HEK293 (cell line): ENCODE results near the gene CDK4.

Experiments used
- CTCF ChIA-PET: fragments of 350-600 bp; formaldehyde crosslinking; extraction: SDS; loops from one replicate; lab custom pipeline; 2021; ENCODE audit warnings: antibody characterized with exemption; lab: Yijun Ruan, JAX
- POLR2A ChIA-PET: fragments of 300-600 bp; formaldehyde crosslinking; extraction: SDS; loops from one replicate; lab custom pipeline; 2020; ENCODE audit warnings: antibody characterized with exemption, inconsistent platforms; lab: Yijun Ruan, JAX
- H3K27ac ChIP-seq: fragments of 200-500 bp; sonication (Bioruptor generic); 2 replicates; pipeline ENCODE4 v1.5.1; 2014; ENCODE audit warnings: low read depth, low read length, control low read depth, inconsistent platforms; ENCODE audit errors: extremely low read depth
- H3K36me3 ChIP-seq, 2 experiments: fragments of 200-500 bp in 1 of 2; sonication (Bioruptor generic) in 1 of 2; 1 replicate in 1 of 2; 2 replicates in 1 of 2; pipeline ENCODE4 v1.5.1; 2014 to 2017; ENCODE audit warnings: inconsistent platforms in 2 of 2, low read length in 2 of 2; ENCODE audit not compliant: control insufficient read depth in 2 of 2, insufficient read depth in 1 of 2
- H3K4me1 ChIP-seq: fragments of 200-500 bp; sonication (Bioruptor generic); 2 replicates; pipeline ENCODE4 v1.5.1; 2014; ENCODE audit warnings: mild to moderate bottlenecking, low read length, inconsistent platforms; ENCODE audit not compliant: control insufficient read depth, insufficient read depth
- H3K4me3 ChIP-seq: 2 replicates; pipeline ENCODE4 v1.5.1; 2011; ENCODE audit warnings: low read depth, mild to moderate bottlenecking, control low read depth, low read length, moderate library complexity
- H3K9me3 ChIP-seq: fragments of 200-500 bp; sonication (Bioruptor generic); 2 replicates; pipeline ENCODE4 v1.5.1; 2014; ENCODE audit warnings: low read depth, low read length, inconsistent platforms; ENCODE audit not compliant: control insufficient read depth, insufficient read depth
- CTCF ChIP-seq: fragments of 450-650 bp; formaldehyde crosslinking; IDR thresholded peaks from 2 replicates; pipeline ENCODE4 v1.5.1; 2016; ENCODE audit warnings: missing biosample characterization, missing genetic modification characterization
- EGR2 ChIP-seq: fragments of 450-650 bp; formaldehyde crosslinking; IDR thresholded peaks from 2 replicates; pipeline ENCODE4 v1.5.1; 2016; ENCODE audit warnings: low read depth, missing biosample characterization, missing genetic modification characterization
- PATZ1 ChIP-seq: fragments of 450-650 bp; formaldehyde crosslinking; IDR thresholded peaks from 2 replicates; pipeline ENCODE4 v1.5.1; 2016; ENCODE audit warnings: missing biosample characterization, missing genetic modification characterization
- PBX3 ChIP-seq: sonication (generic); formaldehyde crosslinking; IDR thresholded peaks from 2 replicates; pipeline ENCODE4 v1.8.1; 2022; ENCODE audit warnings: mild to moderate bottlenecking, moderate library complexity, missing genetic modification reagents
- SCRT1 ChIP-seq: fragments of 450-650 bp; formaldehyde crosslinking; IDR thresholded peaks from 2 replicates; pipeline ENCODE4 v1.5.1; 2016; ENCODE audit warnings: missing biosample characterization, missing genetic modification characterization, borderline replicate concordance
- SP2 ChIP-seq: fragments of 450-650 bp; formaldehyde crosslinking; IDR thresholded peaks from 2 replicates; pipeline ENCODE4 v1.5.1; 2016; ENCODE audit warnings: missing biosample characterization, missing genetic modification characterization
- SP3 ChIP-seq: fragments of 450-650 bp; formaldehyde crosslinking; IDR thresholded peaks from 2 replicates; pipeline ENCODE4 v1.5.1; 2016; ENCODE audit warnings: missing biosample characterization, missing genetic modification characterization
- ZBTB7A ChIP-seq: fragments of 450-650 bp; formaldehyde crosslinking; IDR thresholded peaks from 2 replicates; pipeline ENCODE4 v1.5.1; 2016; ENCODE audit warnings: low read depth, missing biosample characterization, missing genetic modification characterization
- ZBTB8A ChIP-seq: fragments of 450-650 bp; formaldehyde crosslinking; IDR thresholded peaks from 2 replicates; pipeline ENCODE4 v1.5.1; 2016; ENCODE audit warnings: missing biosample characterization, missing genetic modification characterization
- ZFHX2 ChIP-seq: fragments of 450-650 bp; formaldehyde crosslinking; conservative IDR thresholded peaks from 2 replicates; pipeline ENCODE4 v1.5.1; 2016; ENCODE audit warnings: missing biosample characterization, missing genetic modification characterization
- ZNF18 ChIP-seq: fragments of 450-650 bp; formaldehyde crosslinking; IDR thresholded peaks from 2 replicates; pipeline ENCODE4 v1.5.1; 2016; ENCODE audit warnings: missing biosample characterization, missing genetic modification characterization
- ZNF202 ChIP-seq: fragments of 450-650 bp; formaldehyde crosslinking; IDR thresholded peaks from 2 replicates; pipeline ENCODE4 v1.5.1; 2016; ENCODE audit warnings: missing biosample characterization, missing genetic modification characterization, borderline replicate concordance
- ZNF223 ChIP-seq: fragments of 450-650 bp; formaldehyde crosslinking; IDR thresholded peaks from 2 replicates; pipeline ENCODE4 v1.5.1; 2016; ENCODE audit warnings: missing biosample characterization, missing genetic modification characterization
- ZNF335 ChIP-seq: fragments of 450-650 bp; formaldehyde crosslinking; conservative IDR thresholded peaks from 2 replicates; pipeline ENCODE4 v1.5.1; 2016; ENCODE audit warnings: missing biosample characterization, missing genetic modification characterization
- ZNF341 ChIP-seq: fragments of 450-650 bp; formaldehyde crosslinking; IDR thresholded peaks from 2 replicates; pipeline ENCODE4; 2016; ENCODE audit warnings: low read depth, missing biosample characterization, missing genetic modification characterization
- ZNF366 ChIP-seq: fragments of 450-650 bp; formaldehyde crosslinking; conservative IDR thresholded peaks from 2 replicates; pipeline ENCODE4 v1.5.1; 2016; ENCODE audit warnings: missing biosample characterization, missing genetic modification characterization
- ZNF510 ChIP-seq: fragments of 450-650 bp; formaldehyde crosslinking; IDR thresholded peaks from 2 replicates; pipeline ENCODE4 v1.5.1; 2018; ENCODE audit warnings: mild to moderate bottlenecking, missing genetic modification characterization, missing biosample characterization; ENCODE audit not compliant: insufficient replicate concordance
- ZNF555 ChIP-seq: fragments of 450-650 bp; formaldehyde crosslinking; conservative IDR thresholded peaks from 2 replicates; pipeline ENCODE4 v1.5.1; 2017; ENCODE audit warnings: missing biosample characterization, mild to moderate bottlenecking, missing genetic modification characterization, inconsistent platforms
- ZNF664 ChIP-seq: fragments of 450-650 bp; formaldehyde crosslinking; IDR thresholded peaks from 2 replicates; pipeline ENCODE4 v1.5.1; 2016; ENCODE audit warnings: missing biosample characterization, missing genetic modification characterization
- ZNF704 ChIP-seq: fragments of 450-650 bp; formaldehyde crosslinking; IDR thresholded peaks from 2 replicates; pipeline ENCODE4 v1.5.1; 2016; ENCODE audit warnings: missing biosample characterization, missing genetic modification characterization
- ZNF777 ChIP-seq: fragments of 450-650 bp; formaldehyde crosslinking; IDR thresholded peaks from 2 replicates; pipeline ENCODE4 v1.5.1; 2017; ENCODE audit warnings: missing biosample characterization, missing genetic modification characterization, borderline replicate concordance

CDK4 gene

GRCh38 chr12:57744194-57744776 lies 7.8 kb downstream of the CDK4 start (continued):
- no peak for TF ChIP-seq ZNF555 (tag by site-specific recombination)
- TF ChIP-seq, all 188 proteins: peak for 49

GRCh38 chr12:57743769-57744168 lies 8.3 kb downstream of the CDK4 start:
- CTCF ChIA-PET, result interaction anchor here (1.3 to 2.7 kb wide), 3 partner anchors 13 to 17 kb away, joined by 3 to 22 read pairs (median 7); no protein-coding TSS in a partner anchor
- H3K4me3 ChIP-seq, result no peak overlapping the region

GRCh38 chr12:57741844-57742738 lies 10.0 kb downstream of the CDK4 start:
- CTCF ChIA-PET, result interaction anchor here (0.6 to 2.2 kb wide), 5 partner anchors 16 to 562 kb away, joined by 3 to 9 read pairs (median 4); no protein-coding TSS in a partner anchor
- Histone ChIP-seq H3K4me3 (no peak overlapping the region), H3K27ac (no peak overlapping the region), H3K4me1 (peaks cover 5% of the 10 kb centered on the region; the same call in 1 of the 2 replicates), H3K9me3 (no peaks in the 10 kb centered on the region), H3K36me3 (peaks cover 0 to 13% of the 10 kb centered on the region in 2 experiments; a peak in 2 of 3 replicates)
- POLR2A ChIA-PET, result no interaction called here
- TF ChIP-seq ZFHX2, result no peak
- TF ChIP-seq ZNF335 (tag by site-specific recombination), result peak; percentile 46
- TF ChIP-seq ZNF202, result no peak
- no peak for TF ChIP-seq PATZ1 (tag by site-specific recombination)
- 0 out of 2 replicates have a peak, but pooled peaks have one; percentile 13 for TF ChIP-seq EGR2 (tag by site-specific recombination)
- TF ChIP-seq ZNF510 (tag by site-specific recombination), result no peak
- TF ChIP-seq ZNF223 (tag by site-specific recombination), result no peak
- 0 out of 2 replicates have a peak, but pooled peaks have one; percentile 5 for TF ChIP-seq CTCF (tag by site-specific recombination)
- no peak for TF ChIP-seq ZBTB7A (tag by site-specific recombination)
- TF ChIP-seq ZNF18 (tag by site-specific recombination), result no peak
- 0 out of 2 replicates have a peak, but pooled peaks have one; percentile 27 for TF ChIP-seq ZBTB8A (tag by site-specific recombination)
- peak; percentile 44 for TF ChIP-seq SP2 (tag by site-specific recombination)
- peak; percentile 50; the same call in 1 of the 2 replicates for TF ChIP-seq ZNF341 (tag by site-specific recombination)
- no peak for TF ChIP-seq SCRT1 (tag by site-specific recombination)
- TF ChIP-seq SP3 (tag by site-specific recombination), result peak; percentile 26; the same call in 1 of the 2 replicates
- no peak for TF ChIP-seq ZNF777 (tag by site-specific recombination)
- TF ChIP-seq PBX3 (CRISPR knock-in tag), result no peak
- no peak for TF ChIP-seq ZNF366 (tag by site-specific recombination)

More at GRCh38 chr12:57743769-57744168, 8.3 kb downstream of the CDK4 start:
- Histone ChIP-seq H3K4me1 (0 out of 2 replicates have a peak, but pooled peaks cover 2% of the 10 kb centered on the region), H3K27ac (0 out of 2 replicates have a peak overlapping the region, but pooled peaks have one; percentile 80), H3K9me3 (no peaks in the 10 kb centered on the region), H3K36me3 (peaks cover 8 to 30% of the 10 kb centered on the region in 2 experiments)
- no peak for TF ChIP-seq ZNF704
- peak; percentile 84 for TF ChIP-seq ZNF664 (tag by site-specific recombination)
- POLR2A ChIA-PET, result interaction anchor here (0.9 to 2.1 kb wide), 6 partner anchors 9 to 198 kb away, joined by 3 to 9 read pairs (median 7); partner anchors contain the start of genes CYP27B1, EEF1AKMT3, METTL1 and TSFM
